Epidermal melanocyte (primary cell): Measurements from ENCODE around the gene DNAJA4.
"Not testable (repeated sequence)": the region's sequence is repeated elsewhere in the genome, so short reads cannot be mapped to it uniquely, and the experiment has no call there.

Experiments used
- DNase-seq: peaks from one replicate; pipeline ENCODE4 v3.0.0; 2011; ENCODE audit warnings: low spot score; ENCODE audit not compliant: insufficient read length

DNAJA4 gene

GRCh38 chr15:78243491-78243941 lies 20.8 kb upstream of the DNAJA4 start:
- no peak for DNase-seq

GRCh38 chr15:78244101-78244500 lies 20.3 kb upstream of the DNAJA4 start:
- DNase-seq = no peak

GRCh38 chr15:78244893-78245292 lies 19.5 kb upstream of the DNAJA4 start:
- DNase-seq = no peak

- DNase-seq = not testable (repeated sequence)
Observed at GRCh38 chr15:78245392-78245791, 19.0 kb upstream of the DNAJA4 start.

GRCh38 chr15:78245976-78246620 lies 18.3 kb upstream of the DNAJA4 start:
- not testable (repeated sequence) for DNase-seq

GRCh38 chr15:78247911-78248310 lies 16.5 kb upstream of the DNAJA4 start:
- DNase-seq = no peak

GRCh38 chr15:78249131-78249530 lies 15.2 kb upstream of the DNAJA4 start:
- DNase-seq = no peak

- no peak for DNase-seq
Observed at GRCh38 chr15:78251136-78251535, 13.2 kb upstream of the DNAJA4 start.

- DNase-seq = no peak
Observed at GRCh38 chr15:78255421-78256043, 8.8 kb upstream of the DNAJA4 start.

GRCh38 chr15:78256044-78256437 lies 8.3 kb upstream of the DNAJA4 start:
- no peak for DNase-seq

GRCh38 chr15:78257681-78258080 lies 6.7 kb upstream of the DNAJA4 start:
- DNase-seq = peak; percentile 93

- no peak for DNase-seq
Observed at GRCh38 chr15:78259232-78259631, 5.1 kb upstream of the DNAJA4 start.

GRCh38 chr15:78260489-78260888 lies 3.9 kb upstream of the DNAJA4 start:
- DNase-seq = no peak

- DNase-seq = no peak
Observed at GRCh38 chr15:78261062-78261461, 3.3 kb upstream of the DNAJA4 start.

GRCh38 chr15:78263351-78263781 lies 996 bp upstream of the DNAJA4 start:
- DNase-seq = no peak

- DNase-seq = no peak
Observed at GRCh38 chr15:78263907-78264303, 457 bp upstream of the DNAJA4 start.

GRCh38 chr15:78265137-78265460 lies 737 bp downstream of the DNAJA4 start:
- no peak for DNase-seq

- no peak for DNase-seq
Observed at GRCh38 chr15:78265752-78266224, 1.4 kb downstream of the DNAJA4 start.

- no peak for DNase-seq
Observed at GRCh38 chr15:78266229-78266628, 1.9 kb downstream of the DNAJA4 start.

GRCh38 chr15:78266806-78267205 lies 2.4 kb downstream of the DNAJA4 start:
- DNase-seq = no peak

- no peak for DNase-seq
Observed at GRCh38 chr15:78272316-78272715, 8.0 kb downstream of the DNAJA4 start.

GRCh38 chr15:78272776-78273175 lies 8.4 kb downstream of the DNAJA4 start:
- peak; percentile 76 for DNase-seq

GRCh38 chr15:78274994-78275393 lies 10.6 kb downstream of the DNAJA4 start:
- DNase-seq = no peak
